HT1080 (cell line): ENCODE results near the gene BTNL3. TPM values are rescaled to one million over a fixed set of nuclear protein-coding genes. Genes with fewer than 3 reads are reported as not detected.
"Not testable (repeated sequence)": the region's sequence is repeated elsewhere in the genome, so short reads cannot be mapped to it uniquely, and the experiment has no call there.

Experiments used
- DNase-seq: peaks from one replicate; pipeline ENCODE4 v3.0.0-alpha.2; 2015; ENCODE audit warnings: low read depth
- small RNA-seq: library from RNA; depleted of rRNA; stranded (forward); fragments of <200 nt; gene quantifications from one replicate; pipeline ENCODE3, GENCODE V24; 2014
- total RNA-seq: library from RNA; depleted of rRNA; stranded (reverse); fragments of >200 nt; shearing (Covaris generic); gene quantifications from 2 replicates; pipeline ENCODE4 v1.2.3, GENCODE V29; 2014; rRNA removed

Gene BTNL3
- total RNA-seq, 1 experiment from 2014 or later: not detected

- DNase-seq: not testable (repeated sequence)
Measured at GRCh38 chr5:181045857-181046256, 57.2 kb downstream of the BTNL3 start.

DNA sequence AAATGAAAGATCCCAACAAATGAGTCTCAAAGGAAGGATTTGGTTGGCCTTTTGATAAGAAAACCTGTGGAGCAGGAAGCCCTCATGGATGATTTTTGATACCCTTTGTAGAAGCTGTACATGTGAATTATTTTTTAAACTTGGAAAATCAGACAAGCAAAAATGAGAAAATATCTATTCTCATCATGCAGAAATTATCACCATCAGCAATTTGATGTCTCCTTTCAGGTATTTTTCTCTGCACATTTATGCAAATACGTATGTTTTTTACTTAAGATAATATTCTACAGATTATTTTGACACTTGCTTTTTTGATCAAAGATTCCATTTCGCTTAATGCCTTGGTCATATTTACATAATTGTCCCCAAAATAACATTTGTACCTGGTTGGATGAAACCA lies 58.6 kb downstream of the BTNL3 start:
- no peak for DNase-seq

- no peak for DNase-seq
Measured at GRCh38 chr5:181047921-181048320, 59.3 kb downstream of the BTNL3 start.

DNA sequence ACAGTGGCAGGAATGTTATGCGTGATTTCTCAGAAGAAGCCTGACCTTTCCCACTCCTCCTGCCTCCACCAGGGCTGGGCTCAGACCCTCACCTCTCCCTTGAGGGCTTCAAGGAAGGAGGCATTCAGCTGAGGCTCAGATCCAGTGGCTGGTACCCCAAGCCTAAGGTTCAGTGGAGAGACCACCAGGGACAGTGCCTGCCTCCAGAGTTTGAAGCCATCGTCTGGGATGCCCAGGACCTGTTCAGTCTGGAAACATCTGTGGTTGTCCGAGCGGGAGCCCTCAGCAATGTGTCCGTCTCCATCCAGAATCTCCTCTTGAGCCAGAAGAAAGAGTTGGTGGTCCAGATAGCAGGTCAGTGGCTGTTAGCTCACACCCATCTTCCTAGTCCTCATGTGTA lies 61.4 kb downstream of the BTNL3 start:
- no peak for DNase-seq

- DNase-seq: no peak
Measured at GRCh38 chr5:181051841-181052671, 63.4 kb downstream of the BTNL3 start.

- no peak for DNase-seq
Measured at GRCh38 chr5:181052672-181053487, 64.2 kb downstream of the BTNL3 start.

- no peak for DNase-seq
Measured at GRCh38 chr5:181053488-181054121, 65.0 kb downstream of the BTNL3 start.

GRCh38 chr5:181054138-181054537 lies 65.5 kb downstream of the BTNL3 start:
- no peak for DNase-seq

- DNase-seq: no peak
Measured at GRCh38 chr5:181054871-181055459, 66.3 kb downstream of the BTNL3 start.

Small RNA genes within 50 kb of the gene (small RNA-seq; reads per million reads assigned to genes)
- gene MIR8089 (not detected), gene RNU6-1036P (not detected), gene RPS29P12 (not detected)

Other genes starting within 250 kb of the BTNL3 start
- not detected in 2 replicates for gene OR2Y1, start 248.8 kb upstream of the BTNL3 start, total RNA-seq
- 65.3 and 76.2 TPM in 2 replicates for gene MGAT1, start 186.0 kb upstream of the BTNL3 start, total RNA-seq
- 16.1 and 16.2 TPM in 2 replicates for gene ZFP62, start 127.6 kb upstream of the BTNL3 start, total RNA-seq
- gene BTNL8, start 89.7 kb upstream of the BTNL3 start, total RNA-seq: 0.18 TPM in 1 of 2 replicates, not detected in the other
- 0.18 and 1.3 TPM in 2 replicates for gene BTNL9, start 51.4 kb downstream of the BTNL3 start, total RNA-seq
- gene OR2V1, start 142.3 kb downstream of the BTNL3 start, total RNA-seq: not detected in 2 replicates
- gene OR2V2, start 158.7 kb downstream of the BTNL3 start, total RNA-seq: not detected in 2 replicates
- gene TRIM7, start 216.3 kb downstream of the BTNL3 start, total RNA-seq: 12.6 and 15.4 TPM in 2 replicates
- gene TRIM41, start 234.4 kb downstream of the BTNL3 start, total RNA-seq: 19.1 and 29.1 TPM in 2 replicates